GM21786 (cell line): Measurements from ENCODE around the gene DNAJC7.
"Not testable (repeated sequence)": the region's sequence is repeated elsewhere in the genome, so short reads cannot be mapped to it uniquely, and the experiment has no call there.

Experiments used
- ATAC-seq: cut with Tn5 transposase; IDR thresholded peaks from one replicate; pipeline ENCODE4 v1.9.1; 2021; ENCODE audit not compliant: unreplicated experiment

The DNAJC7 gene

GRCh38 chr17:42013740-42014139 lies 3.5 kb downstream of the DNAJC7 start:
- not testable (repeated sequence) for ATAC-seq

GRCh38 chr17:42012363-42012762 lies 4.9 kb downstream of the DNAJC7 start:
- ATAC-seq = not testable (repeated sequence)

DNA sequence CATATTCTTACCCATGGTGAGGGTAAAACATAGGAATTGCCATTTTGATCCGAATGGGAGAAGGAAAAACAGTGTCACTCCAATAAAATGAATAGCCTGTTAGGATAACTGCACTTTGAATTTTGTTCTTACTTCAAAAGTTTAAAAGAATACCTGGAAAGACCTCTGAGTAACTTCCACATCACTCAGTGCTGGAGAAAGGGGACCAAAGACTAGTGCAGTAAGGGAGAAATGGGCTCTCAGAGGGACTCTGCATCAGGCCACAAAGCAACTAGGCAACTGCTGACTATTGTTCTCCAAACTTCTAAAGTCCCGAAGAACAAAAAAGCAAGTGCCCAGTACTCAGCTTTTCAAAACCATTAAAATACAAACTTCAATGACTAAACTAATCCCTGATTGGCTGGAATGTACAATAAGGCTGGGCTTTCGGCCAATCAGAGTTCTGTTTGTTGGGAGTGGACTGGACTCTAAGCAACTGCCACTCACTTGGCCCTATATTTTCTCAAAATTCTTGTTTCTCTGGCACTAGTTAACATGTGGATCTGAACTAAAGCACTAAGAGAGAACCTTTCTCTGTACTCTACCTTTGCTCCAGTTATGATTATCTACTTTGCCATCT lies 6.2 kb downstream of the DNAJC7 start:
- ATAC-seq = no peak

DNA sequence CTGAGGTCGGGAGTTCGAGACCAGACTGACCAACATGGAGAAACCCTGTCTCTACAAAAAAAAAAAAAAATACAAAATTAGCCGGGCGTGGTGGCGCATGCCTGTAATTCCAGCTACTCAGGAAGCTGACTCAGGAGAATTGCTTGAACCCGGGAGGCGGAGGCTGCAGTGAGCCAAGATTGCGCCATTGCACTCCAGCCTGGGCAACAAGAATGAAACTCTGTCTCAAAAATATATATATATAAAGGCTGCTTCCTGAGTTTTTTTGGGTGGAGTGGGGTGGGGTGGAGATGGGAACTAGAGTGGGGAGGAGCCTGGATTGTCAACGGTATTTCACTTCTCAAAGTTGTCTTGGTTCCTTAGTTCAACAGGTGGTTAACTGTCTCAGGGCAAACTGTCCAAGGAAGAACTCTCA lies 7.0 kb downstream of the DNAJC7 start:
- not testable (repeated sequence) for ATAC-seq

DNA sequence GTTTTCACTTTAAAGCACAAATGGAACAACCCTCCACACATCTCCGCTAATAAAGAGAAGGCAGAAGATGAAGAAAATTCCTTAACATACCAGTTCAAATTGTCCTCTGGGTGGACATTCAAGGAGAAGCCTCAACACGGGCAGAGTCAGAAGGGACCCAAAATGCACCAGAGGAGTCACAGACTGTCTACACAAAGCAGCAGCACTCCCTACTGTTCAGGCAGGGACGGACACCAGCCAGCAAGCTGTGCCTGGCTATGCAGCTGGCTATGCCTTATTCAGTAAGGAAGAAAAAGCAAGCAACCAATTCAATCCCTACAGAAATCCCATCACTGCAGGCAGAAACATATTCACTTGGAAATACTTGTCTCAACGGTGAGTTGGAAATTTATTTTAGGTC lies 8.1 kb downstream of the DNAJC7 start:
- no peak for ATAC-seq

GRCh38 chr17:42005166-42005565 lies 12.1 kb downstream of the DNAJC7 start:
- ATAC-seq = no peak

DNA sequence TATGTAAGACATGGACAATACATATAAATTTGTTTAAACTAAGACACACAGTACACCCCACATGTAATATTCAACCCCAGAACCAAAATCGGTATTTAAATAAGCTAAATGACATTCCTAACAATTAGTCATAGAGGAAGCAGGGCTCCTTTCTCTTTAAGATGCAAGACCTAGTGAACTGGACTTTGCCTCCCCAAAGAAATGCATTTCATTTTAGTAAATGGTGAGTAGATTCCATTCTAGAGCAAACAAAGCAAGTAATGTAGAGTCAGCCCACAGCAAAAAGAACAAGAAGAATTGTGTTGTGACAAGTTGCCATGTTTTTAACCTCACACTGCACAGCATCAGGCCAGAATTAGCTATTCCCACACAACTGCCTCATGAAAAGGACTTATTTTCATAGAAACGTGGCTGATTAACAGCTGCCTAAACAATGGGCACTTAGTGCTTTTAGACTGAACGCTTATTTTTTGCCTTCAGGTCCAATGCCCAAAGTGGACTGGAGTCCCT lies 14.4 kb downstream of the DNAJC7 start:
- ATAC-seq = no peak

DNA sequence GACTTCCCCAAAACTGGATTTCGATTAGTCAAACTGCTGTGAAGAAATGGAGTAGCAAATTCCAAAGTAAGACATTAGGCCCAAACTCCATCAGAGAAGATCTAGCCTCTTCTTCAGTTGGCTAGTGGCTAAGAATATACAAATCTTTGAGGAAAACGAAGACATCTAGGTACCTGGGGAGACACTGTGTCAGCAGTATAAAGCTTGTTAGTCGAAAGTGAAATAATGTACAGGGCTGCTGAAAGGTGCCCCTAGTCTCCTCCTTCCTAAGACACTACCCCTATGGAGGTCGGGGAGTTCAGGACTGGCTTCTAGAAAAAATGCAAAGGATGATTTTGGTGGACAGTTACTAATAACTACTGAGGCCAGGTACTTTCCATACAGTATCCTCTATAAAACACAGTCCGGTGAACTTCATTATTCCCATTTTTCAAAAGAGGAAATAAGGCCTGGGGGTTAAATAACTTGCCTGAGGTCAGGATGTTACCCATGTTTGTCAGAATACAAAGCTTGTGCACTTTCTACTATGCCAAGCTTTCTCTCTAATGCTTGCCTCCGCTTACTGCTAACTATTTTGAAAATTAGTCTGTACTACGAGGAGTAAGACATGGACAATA lies 15.0 kb downstream of the DNAJC7 start:
- no peak for ATAC-seq

GRCh38 chr17:42001729-42002128 lies 15.5 kb downstream of the DNAJC7 start:
- ATAC-seq = no peak

DNA sequence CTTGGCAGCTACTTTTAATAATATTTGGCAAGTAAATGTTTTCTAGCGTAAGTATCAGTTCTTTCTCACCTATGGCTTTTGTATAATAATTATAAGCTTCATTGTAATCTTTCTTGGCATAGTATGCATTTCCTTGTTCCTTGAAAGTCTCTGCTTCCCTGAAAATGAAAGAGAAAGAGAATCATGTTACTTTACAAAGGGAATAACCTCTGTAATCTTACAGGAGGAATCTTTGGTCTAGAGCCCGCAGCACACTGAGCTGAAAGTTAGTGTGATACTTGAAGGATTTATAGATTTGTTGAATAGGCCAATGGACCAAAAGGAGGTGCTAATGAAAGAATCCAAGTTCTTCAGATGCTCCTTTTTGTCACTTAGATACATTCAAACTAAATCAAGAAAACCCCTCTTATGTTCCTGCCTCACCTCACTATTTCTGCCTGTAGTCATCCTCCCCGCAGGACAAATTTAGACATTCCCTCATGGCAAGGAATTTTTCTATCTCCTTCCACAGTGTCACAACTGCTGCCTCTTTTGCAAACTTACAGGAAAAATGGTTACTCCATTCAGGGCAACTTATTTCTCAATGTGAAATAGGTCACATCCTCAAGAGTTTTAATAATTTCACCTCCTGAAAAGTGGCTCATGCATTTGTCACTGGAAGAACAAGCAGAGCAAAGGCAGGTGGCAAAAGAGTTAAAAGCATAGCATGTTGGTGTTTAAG lies 16.7 kb downstream of the DNAJC7 start:
- no peak for ATAC-seq

DNA sequence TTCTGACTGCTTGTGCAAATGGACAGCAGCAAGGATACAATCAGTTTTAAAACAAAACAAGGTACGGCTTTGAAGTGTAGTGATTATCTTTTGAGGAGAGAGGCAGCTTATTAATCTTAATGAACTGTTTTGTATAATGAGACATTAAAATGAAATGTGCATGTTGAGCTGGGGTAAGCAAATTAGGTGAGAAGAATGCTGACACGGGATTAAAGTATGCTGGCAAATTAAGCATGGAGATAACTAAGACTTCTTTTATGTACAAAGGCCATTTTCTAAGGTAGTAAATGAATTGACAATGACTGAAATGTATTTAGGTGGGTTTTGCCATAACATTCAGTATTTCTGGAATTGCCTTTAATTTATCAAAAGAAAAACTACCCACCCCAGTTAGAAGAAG lies 18.7 kb downstream of the DNAJC7 start:
- no peak for ATAC-seq

- no peak for ATAC-seq
These were observed 20.4 kb downstream of the DNAJC7 start for GRCh38 chr17:41996855-41997164.

- ATAC-seq = no peak
These were observed 24.7 kb downstream of the DNAJC7 start for GRCh38 chr17:41992576-41992975.

DNA sequence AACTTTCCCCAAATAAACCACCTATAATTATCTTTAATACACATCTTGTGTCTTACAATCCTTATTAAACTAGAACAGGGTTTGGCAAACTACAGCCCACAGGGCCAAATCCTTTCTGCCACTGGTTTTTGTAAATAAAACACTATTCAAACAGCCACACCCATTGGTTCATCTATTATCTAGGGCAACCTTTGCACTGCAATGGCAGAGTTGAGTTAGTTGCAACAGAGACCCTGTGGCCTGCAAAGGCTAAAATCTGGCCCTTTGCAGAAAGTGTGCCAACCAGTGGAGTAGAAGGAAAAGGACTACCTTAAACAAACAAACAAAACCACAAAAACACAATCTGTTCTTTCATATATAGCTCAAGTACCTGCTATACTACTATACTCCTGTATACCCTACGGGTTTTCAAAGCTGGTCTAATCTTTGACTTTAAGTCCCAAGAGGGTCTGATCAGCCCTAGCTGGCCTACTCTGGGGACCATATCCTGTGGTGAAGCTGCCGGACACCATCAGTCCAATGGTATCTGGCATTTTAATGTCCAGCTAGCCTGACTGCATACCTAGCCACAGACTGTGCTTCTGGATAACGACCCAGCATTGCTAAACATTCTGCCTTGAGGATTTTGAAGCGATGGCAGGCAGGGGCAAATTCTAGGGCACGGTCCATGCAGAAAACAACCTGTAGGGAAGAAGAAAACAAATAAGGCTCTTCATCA lies 27.4 kb downstream of the DNAJC7 start:
- ATAC-seq = no peak

GRCh38 chr17:41988418-41988817 lies 28.8 kb downstream of the DNAJC7 start:
- ATAC-seq = no peak

GRCh38 chr17:41987642-41988041 lies 29.6 kb downstream of the DNAJC7 start:
- no peak for ATAC-seq

- ATAC-seq = no peak
These were observed 30.6 kb downstream of the DNAJC7 start for GRCh38 chr17:41986634-41987033.

- ATAC-seq = no peak
These were observed 31.3 kb downstream of the DNAJC7 start for GRCh38 chr17:41985919-41986318.

- no peak for ATAC-seq
These were observed 32.8 kb downstream of the DNAJC7 start for GRCh38 chr17:41984454-41984853.

- no peak for ATAC-seq
These were observed 35.0 kb downstream of the DNAJC7 start for GRCh38 chr17:41982026-41982760.

- no peak for ATAC-seq
These were observed 39.2 kb downstream of the DNAJC7 start for GRCh38 chr17:41977991-41978390.
